IMR-90 (cell line): ENCODE results near the gene GABRE. TPM values are rescaled to one million over a fixed set of nuclear protein-coding genes. Genes with fewer than 3 reads are reported as not detected.

ENCODE experiments used
- ATAC-seq: fragments of 200-7000 bp; cut with Tn5 transposase; 2 replicates; pipeline ENCODE4 v1.9.1; 2020; ENCODE audit warnings: low read depth, mild to moderate bottlenecking, moderate library complexity
- BruUV-seq: library from RNA; stranded (reverse); fragments of 400-500 nt; replicated peaks from 2 replicates; lab custom pipeline; 2021; lab: Mats Ljungman, UMichigan
- CTCF ChIA-PET: fragments of 300-600 bp; formaldehyde crosslinking; extraction: SDS; loops from one replicate; lab custom pipeline; 2021; ENCODE audit warnings: antibody characterized with exemption; lab: Yijun Ruan, JAX
- POLR2A ChIA-PET: fragments of 300-600 bp; sonication (Branson Sonifier 250); formaldehyde crosslinking; loops from one replicate; lab custom pipeline; 2022; ENCODE audit warnings: antibody characterized with exemption; ENCODE audit not compliant: unreplicated experiment; lab: Charles Lee
- DNase-seq: peaks from one replicate; pipeline ENCODE4 v3.0.0; 2013
- H2AFZ ChIP-seq: replicated peaks from 2 replicates; pipeline ENCODE3; 2013; ENCODE audit warnings: low read length, mild to moderate bottlenecking; ENCODE audit not compliant: poor library complexity
- H2AK5ac ChIP-seq: 2 replicates; pipeline ENCODE4 v1.6.1; 2013; ENCODE audit warnings: low read depth, low read length, inconsistent platforms
- H2AK9ac ChIP-seq: replicated peaks from 2 replicates; pipeline ENCODE3; 2013; ENCODE audit warnings: mild to moderate bottlenecking, low read depth, low read length, moderate library complexity; ENCODE audit not compliant: poor library complexity
- H2BK120ac ChIP-seq: 2 replicates; pipeline ENCODE4 v1.6.1; 2013; ENCODE audit warnings: low read depth, low read length, inconsistent platforms
- H2BK15ac ChIP-seq: 3 replicates; pipeline ENCODE4 v1.6.1; 2013; ENCODE audit warnings: low read depth, low read length, inconsistent platforms
- H2BK20ac ChIP-seq: 2 replicates; pipeline ENCODE4 v1.6.1; 2013; ENCODE audit warnings: low read depth, mild to moderate bottlenecking, inconsistent platforms, low read length, moderate library complexity
- H2BK5ac ChIP-seq: 2 replicates; pipeline ENCODE4 v1.6.1; 2013; ENCODE audit warnings: mild to moderate bottlenecking, low read depth, low read length, inconsistent platforms; ENCODE audit not compliant: poor library complexity, severe bottlenecking
- H3K14ac ChIP-seq: replicated peaks from 2 replicates; pipeline ENCODE4 v1.6.1; 2013; ENCODE audit warnings: low read depth, low read length, inconsistent platforms
- H3K18ac ChIP-seq: 2 replicates; pipeline ENCODE4 v1.6.1; 2013; ENCODE audit warnings: low read depth, low read length, control low read depth
- H3K23ac ChIP-seq: 2 replicates; pipeline ENCODE4 v1.6.1; 2013; ENCODE audit warnings: low read depth, low read length, inconsistent platforms
- H3K27ac ChIP-seq: 2 replicates; pipeline ENCODE4 v1.5.1; 2013; ENCODE audit warnings: mild to moderate bottlenecking, control low read depth, low read length; ENCODE audit not compliant: insufficient read depth
- H3K27me3 ChIP-seq: 2 replicates; pipeline ENCODE4 v1.6.1; 2013; ENCODE audit warnings: low read length; ENCODE audit not compliant: control insufficient read depth, insufficient read depth
- H3K36me3 ChIP-seq: 2 replicates; pipeline ENCODE4 v1.6.1; 2013; ENCODE audit warnings: low read length, mixed read lengths; ENCODE audit not compliant: control insufficient read depth, insufficient read depth
- H3K4ac ChIP-seq: 2 replicates; pipeline ENCODE4 v1.6.1; 2013; ENCODE audit warnings: low read depth, low read length, inconsistent platforms
- H3K4me1 ChIP-seq: 2 replicates; pipeline ENCODE4 v1.6.1; 2013; ENCODE audit warnings: low read length, mixed read lengths; ENCODE audit not compliant: control insufficient read depth, insufficient read depth
- H3K4me2 ChIP-seq: 2 replicates; pipeline ENCODE4 v1.6.1; 2013; ENCODE audit warnings: low read depth, mild to moderate bottlenecking, control low read depth, low read length, moderate library complexity
- H3K4me3 ChIP-seq: 2 replicates; pipeline ENCODE4 v1.5.1; 2013; ENCODE audit warnings: low read depth, mild to moderate bottlenecking, control low read depth, low read length, moderate library complexity; ENCODE audit not compliant: insufficient read depth
- H3K56ac ChIP-seq: 2 replicates; pipeline ENCODE4 v1.6.1; 2013; ENCODE audit warnings: low read length, inconsistent platforms; ENCODE audit not compliant: insufficient read depth; ENCODE audit errors: extremely low read depth
- H3K79me1 ChIP-seq, 2 experiments: 2 replicates each; pipeline ENCODE4 v1.6.1; 2013; ENCODE audit warnings: low read length in 2 of 2, inconsistent platforms in 1 of 2, low read depth in 1 of 2
- H3K9ac ChIP-seq: 2 replicates; pipeline ENCODE4 v1.6.1; 2013; ENCODE audit warnings: low read depth, low read length, control low read depth
- H3K9me1 ChIP-seq: 2 replicates; pipeline ENCODE4 v1.6.1; 2013; ENCODE audit warnings: low read length, inconsistent platforms; ENCODE audit not compliant: insufficient read depth
- H3K9me3 ChIP-seq: 2 replicates; pipeline ENCODE4 v1.6.1; 2013; ENCODE audit warnings: low read length; ENCODE audit not compliant: control insufficient read depth, insufficient read depth
- H4K20me1 ChIP-seq: 2 replicates; pipeline ENCODE4 v1.6.1; 2013; ENCODE audit warnings: low read length, inconsistent platforms; ENCODE audit not compliant: insufficient read depth
- H4K5ac ChIP-seq: 2 replicates; pipeline ENCODE4 v1.6.1; 2013; ENCODE audit warnings: mild to moderate bottlenecking, low read depth, low read length, control low read depth
- H4K8ac ChIP-seq, 2 experiments: 2 replicates each; pipeline ENCODE4 v1.6.1; 2013; ENCODE audit warnings: low read depth in 2 of 2, low read length in 2 of 2, control low read depth in 1 of 2, inconsistent platforms in 1 of 2
- H4K91ac ChIP-seq: 2 replicates; pipeline ENCODE4 v1.6.1; 2013; ENCODE audit warnings: low read depth, low read length, inconsistent platforms; ENCODE audit not compliant: insufficient read depth
- MAZ ChIP-seq: IDR thresholded peaks from 2 replicates; pipeline ENCODE4 v1.6.1; 2012; ENCODE audit warnings: low read depth, mild to moderate bottlenecking, low read length, improper control_type of control experiment, moderate library complexity, borderline replicate concordance
- RFX5 ChIP-seq: IDR thresholded peaks from 2 replicates; pipeline ENCODE4 v1.8.0; 2012; ENCODE audit warnings: low read depth, mild to moderate bottlenecking, low read length, moderate library complexity
- WGBS, 2 experiments: methylation state at CpG; one replicate each; pipeline versions ENCODE4 v1.1.5 to v1.1.7; 2013; ENCODE audit warnings: missing lambda C conversion rate in 2 of 2; ENCODE audit not compliant: insufficient read length in 1 of 2; ENCODE audit errors: extremely low coverage in 2 of 2; 5-methylcytosine and 5-hydroxymethylcytosine counted together
- dilution Hi-C: fragments of 300-500 bp; cut with HindIII; formaldehyde crosslinking; loops from one replicate; pipeline ENCODE4 v1.14.3; 2018; ENCODE audit warnings: low sequenced_read_pairs; ENCODE audit not compliant: unreplicated experiment
- in situ Hi-C: fragments of 300-500 bp; cut with MboI; formaldehyde crosslinking; loops from 3 replicates; pipeline ENCODE4 v1.14.3; 2019; ENCODE audit warnings: low sequenced_read_pairs, inconsistent platforms, mixed read lengths
- intact Hi-C: fragments of 100-400 bp; cut with micrococcal nuclease; formaldehyde crosslinking; loops from 2 replicates; pipeline ENCODE4 v1.10.0; 2022
- polyA plus RNA-seq, 3 experiments: library from polyadenylated mRNA; depleted of rRNA; stranded (reverse); fragments of >200 nt; gene quantifications; 2 replicates each; pipeline ENCODE4 v1.2.3, GENCODE V29; 2012; ENCODE audit warnings: low replicate concordance in 1 of 3
- total RNA-seq: library from RNA; depleted of rRNA; stranded (reverse); fragments of >200 nt; gene quantifications from 2 replicates; pipeline ENCODE4 v1.2.3, GENCODE V29; 2012

GABRE gene
- total and polyA plus RNA-seq, 2 of the 4 experiments (the other 2 are of a cell fraction), result 1.3 to 1.6 TPM

- H4K91ac ChIP-seq, result no peak within 1 kb of the TSS
- POLR2A ChIA-PET, result no interaction called here
- CTCF ChIA-PET, result no interaction called here
- H3K4ac ChIP-seq, result no peak within 1 kb of the TSS
- H3K4me1 ChIP-seq, result no peaks in the 10 kb centered on the region
- H3K56ac ChIP-seq, result no peak within 1 kb of the TSS
- in situ Hi-C loops, result no loop called here
- no peaks in the 10 kb centered on the region for H3K36me3 ChIP-seq
- H3K9ac ChIP-seq, result no peak within 1 kb of the TSS
- ATAC-seq (no peak), DNase-seq (no peak)
- no peak within 1 kb of the TSS for H2BK5ac ChIP-seq
- no peak within 1 kb of the TSS for H3K14ac ChIP-seq
- no peak within 1 kb of the TSS for H3K4me2 ChIP-seq
- no peak within 1 kb of the TSS for H3K23ac ChIP-seq
- BruUV-seq, result no TSS peak
- H4K20me1 ChIP-seq, result no peaks in the 10 kb centered on the region
- no peak within 1 kb of the TSS for H4K8ac ChIP-seq
- no peak within 1 kb of the TSS for H2BK15ac ChIP-seq
- no peak within 1 kb of the TSS for H4K5ac ChIP-seq
- H3K27ac ChIP-seq, result no peak within 1 kb of the TSS
- H2AK5ac ChIP-seq, result no peak within 1 kb of the TSS
- H3K9me1 ChIP-seq, result no peaks in the 10 kb centered on the region
- no CpG with 5 or more reads among the region's 11 CpGs for whole genome bisulfite sequencing, 2 experiments
- no peaks in the 10 kb centered on the region for H3K79me1 ChIP-seq
- H2AK9ac ChIP-seq, result no peak within 1 kb of the TSS
- H2BK20ac ChIP-seq, result no peak within 1 kb of the TSS
- H3K4me3 ChIP-seq, result no peak within 1 kb of the TSS
- dilution Hi-C loops, result no loop called here
- H2BK120ac ChIP-seq, result no peak within 1 kb of the TSS
- peaks cover 5% of the 10 kb centered on the region; the same call in 1 of the 2 replicates for H3K9me3 ChIP-seq
- no peak within 1 kb of the TSS for H2AFZ ChIP-seq
- intact Hi-C loops, result no loop called here
- TF ChIP-seq RFX5 (no peak), MAZ (no peak)
- no peaks in the 10 kb centered on the region for H3K27me3 ChIP-seq
- no peak within 1 kb of the TSS for H3K18ac ChIP-seq
Measured at GRCh38 chrX:151912780-151913179, 61.7 kb downstream of the GABRE start, which contains the start of gene MAGEA4. TSS of gene MAGEA4 (plus strand) at chrX:151912889. CDS start at chrX:151923665, 10,776 bp downstream.
